ENCODE measurements around the gene NSG1. TPM values are rescaled to one million over a fixed set of nuclear protein-coding genes. Genes with fewer than 3 reads are reported as not detected.

NSG1 gene
- total and polyA plus RNA-seq, 2 of the 4 experiments (the other 2 are of a cell fraction), result 0.72 to 1.6 TPM

DNA sequence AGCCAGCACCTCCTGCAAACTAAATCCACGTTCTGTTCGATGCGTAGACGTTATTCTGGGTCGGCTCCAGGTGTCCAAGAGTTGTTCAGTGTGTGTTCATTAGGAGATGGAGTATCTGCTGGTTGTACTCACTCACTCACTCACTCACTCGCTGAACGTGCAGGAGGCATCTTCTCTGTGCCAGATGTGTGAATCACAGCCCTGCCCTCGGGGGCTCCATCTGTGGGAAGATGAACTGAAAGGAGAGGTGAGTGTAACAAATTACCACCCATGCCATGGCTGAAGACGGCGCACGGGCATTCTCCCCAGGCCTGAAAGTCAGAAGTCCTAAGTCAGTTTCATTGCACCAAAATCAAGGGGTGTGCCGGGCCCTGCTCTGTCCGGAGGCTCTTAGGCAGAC, 16.1 kb downstream of the NSG1 start:
- Histone ChIP-seq H3K18ac (ENCODE audit: low read depth, low read length) (no peak overlapping the region), H3K9me3 (ENCODE audit: control insufficient read depth, insufficient read depth, low read length) (no peaks in the 10 kb centered on the region), H2AK5ac (ENCODE audit: low read depth, low read length) (no peak overlapping the region), H3K79me1 (ENCODE audit: low read depth in 1 of 2, low read length in 2 of 2) (no peaks in the 10 kb centered on the region), H3K23ac (ENCODE audit: low read depth, low read length) (no peak overlapping the region), H3K56ac (ENCODE audit: extremely low read depth, insufficient read depth, low read length) (no peak overlapping the region), H3K27ac (ENCODE audit: insufficient read depth, low read length) (no peak overlapping the region), H3K4me2 (ENCODE audit: low read depth, low read length) (no peak overlapping the region), H3K9me1 (ENCODE audit: insufficient read depth, low read length) (no peaks in the 10 kb centered on the region), H3K4ac (ENCODE audit: low read depth, low read length) (no peak overlapping the region), H3K36me3 (ENCODE audit: control insufficient read depth, insufficient read depth, low read length) (no peaks in the 10 kb centered on the region), H2AFZ (replicated peaks; ENCODE audit: low read length, poor library complexity) (no peak overlapping the region), H3K14ac (replicated peaks; ENCODE audit: low read depth, low read length) (no peak overlapping the region), H3K4me3 (ENCODE audit: insufficient read depth, low read depth, low read length) (no peak overlapping the region), H2BK5ac (ENCODE audit: low read depth, low read length, poor library complexity, severe bottlenecking) (no peak overlapping the region), H2BK15ac (ENCODE audit: low read depth, low read length) (no peak overlapping the region), H4K20me1 (ENCODE audit: insufficient read depth, low read length) (no peaks in the 10 kb centered on the region), H2BK20ac (ENCODE audit: low read depth, low read length) (no peak overlapping the region), H3K27me3 (ENCODE audit: control insufficient read depth, insufficient read depth, low read length) (peaks cover 11% of the 10 kb centered on the region; the same call in 1 of the 2 replicates), H4K8ac (ENCODE audit: low read depth in 2 of 2, low read length in 2 of 2) (no peak overlapping the region), H3K9ac (ENCODE audit: low read depth, low read length) (no peak overlapping the region), H2AK9ac (replicated peaks; ENCODE audit: low read depth, low read length, poor library complexity) (peak overlapping the region; percentile 42), H4K91ac (ENCODE audit: insufficient read depth, low read depth, low read length) (no peak overlapping the region), H2BK120ac (ENCODE audit: low read depth, low read length) (no peak overlapping the region), H3K4me1 (ENCODE audit: control insufficient read depth, insufficient read depth, low read length) (no peaks in the 10 kb centered on the region), H4K5ac (ENCODE audit: low read depth, low read length) (no peak overlapping the region)
- TF ChIP-seq FOS (IDR thresholded peaks at IDR 0.05; ENCODE audit: low read depth, low read length) (no peak), BHLHE40 (IDR thresholded peaks at IDR 0.05; ENCODE audit: low read depth, low read length) (peak; percentile 37; the same call in 1 of the 2 replicates)
- no TSS peak for BruUV-seq (replicated peaks)
- in situ Hi-C loops (cut with MboI; ENCODE audit: low sequenced_read_pairs), result no loop called here
- dilution Hi-C loops (cut with HindIII; ENCODE audit: low sequenced_read_pairs, unreplicated experiment), result no loop called here
- intact Hi-C loops (cut with micrococcal nuclease), result no loop called here
- ATAC-seq (ENCODE audit: low read depth), result peak; percentile 34; the same call in 1 of the 2 replicates
- ChIA-PET CTCF (no interaction called here), POLR2A (ENCODE audit: unreplicated experiment) (no interaction called here)
- 100% methylated on average over 2 of the region's 13 CpGs; no CpG with 5 or more reads in 1 of the 2 experiments for WGBS, 2 experiments (ENCODE audit: extremely low coverage in 2 of 2, insufficient read length in 1 of 2)
- DNase-seq, result peak; percentile 8
